Prostate gland (tissue), 2 donors: ENCODE results near the gene HYAL4. TPM values are rescaled to one million over a fixed set of nuclear protein-coding genes. Genes with fewer than 3 reads are reported as not detected.
A peak's percentile ranks its signal among the peaks of the same experiment; 100 is the strongest.
"Not testable (repeated sequence)": the region's sequence is repeated elsewhere in the genome, so short reads cannot be mapped to it uniquely, and the experiment has no call there.

Experiments used
- DNase-seq: peaks from one replicate; pipeline ENCODE4 v3.0.0-alpha.2; 2019; ENCODE audit warnings: low spot score
- H3K27ac ChIP-seq, 2 donors: fragments of 200-600 bp; sonication (generic); 2 replicates each; pipeline ENCODE4 v1.5.1; 2017 to 2019
- H3K27me3 ChIP-seq: fragments of 200-600 bp; sonication (generic); replicated peaks from 2 replicates; pipeline ENCODE4 v1.5.1; 2019; ENCODE audit not compliant: insufficient read depth
- H3K36me3 ChIP-seq, 2 donors: fragments of 200-600 bp; sonication (generic); 1 replicate in 1 of 2; 2 replicates in 1 of 2; pipeline versions ENCODE4 v1.5.1 to v1.8.1; 2017 to 2019
- H3K4me1 ChIP-seq: fragments of 200-600 bp; sonication (generic); replicated peaks from 2 replicates; pipeline ENCODE4 v1.5.1; 2019
- H3K4me3 ChIP-seq, 2 donors: fragments of 200-600 bp; sonication (generic); 2 replicates each; pipeline ENCODE4 v1.5.1; 2017 to 2019
- H3K9me3 ChIP-seq: fragments of 200-600 bp; sonication (generic); 2 replicates; pipeline ENCODE4 v1.5.1; 2017
- CTCF ChIP-seq, 4 experiments: fragments of 200-600 bp in 2 of 4; fragments of 450-650 bp in 2 of 4; sonication (generic) in 2 of 4; IDR thresholded peaks; 1 replicate in 3 of 4; 2 replicates in 1 of 4; pipeline ENCODE4 v1.5.1; 2016 to 2019; ENCODE audit warnings: antibody characterized with exemption in 4 of 4, mild to moderate bottlenecking in 2 of 4, moderate library complexity in 2 of 4
- POLR2A ChIP-seq: fragments of 450-650 bp; IDR thresholded peaks from one replicate; pipeline ENCODE4 v1.6.1; 2016; ENCODE audit warnings: antibody characterized with exemption, mild to moderate bottlenecking
- POLR2AphosphoS5 ChIP-seq: sonication (generic); formaldehyde crosslinking; IDR thresholded peaks from one replicate; pipeline ENCODE4 v1.6.1; 2017; ENCODE audit warnings: antibody characterized with exemption
- WGBS: methylation state at CpG from one replicate; pipeline ENCODE4 v1.1.5; 2018; 5-methylcytosine and 5-hydroxymethylcytosine counted together
- intact Hi-C: fragments of 100-400 bp; cut with DNase I; formaldehyde crosslinking; loops from one replicate; pipeline ENCODE4 v1.14.2; 2022
- total RNA-seq, 2 donors: library from RNA; depleted of rRNA; stranded (reverse); fragments of >200 nt; gene quantifications; one replicate each; pipeline ENCODE4 v1.1.0, GENCODE V29; 2016

HYAL4 gene
- total RNA-seq, 2 donors from 2014 or later: 1.6 TPM; not detected in 1

- no peaks in the 10 kb centered on the region for H3K36me3 ChIP-seq
- TF ChIP-seq POLR2AphosphoS5 (no peak), CTCF (IDR thresholded peaks at IDR 0.05) (no peak), POLR2A (no peak)
- H3K4me3 ChIP-seq: no peak overlapping the region
- H3K27me3 ChIP-seq: no peaks in the 10 kb centered on the region
- H3K4me1 ChIP-seq: no peaks in the 10 kb centered on the region
- no peak overlapping the region for H3K27ac ChIP-seq
- H3K9me3 ChIP-seq: no peaks in the 10 kb centered on the region
- intact Hi-C loops: no loop called here
- no peak for DNase-seq
Measured at GRCh38 chr7:123888192-123888591, 43.2 kb downstream of the HYAL4 start.

GRCh38 chr7:123894753-123895152 is 49.8 kb downstream of the HYAL4 start:
- H3K9me3 ChIP-seq, DNase-seq, H3K4me3 ChIP-seq, H3K36me3 ChIP-seq, H3K4me1 ChIP-seq, intact Hi-C loops, H3K27ac ChIP-seq, H3K27me3 ChIP-seq: not testable (repeated sequence)
- 95% methylated on average over 10 of the region's 10 CpGs for WGBS

- no peak for DNase-seq
- 16% methylated on average over 1 of the region's 1 CpG for WGBS
- no peak for TF ChIP-seq CTCF (IDR thresholded peaks at IDR 0.05)
- no peak for TF ChIP-seq POLR2AphosphoS5
- TF ChIP-seq POLR2A: no peak
- no peaks in the 10 kb centered on the region for H3K4me1 ChIP-seq
- no peak overlapping the region for H3K4me3 ChIP-seq
- intact Hi-C loops: no loop called here
- no peak overlapping the region for H3K27ac ChIP-seq
- H3K9me3 ChIP-seq: no peaks in the 10 kb centered on the region
- no peaks in the 10 kb centered on the region for H3K27me3 ChIP-seq
- H3K36me3 ChIP-seq: no peaks in the 10 kb centered on the region
Measured at GRCh38 chr7:123901101-123901500, 56.1 kb downstream of the HYAL4 start.

DNA sequence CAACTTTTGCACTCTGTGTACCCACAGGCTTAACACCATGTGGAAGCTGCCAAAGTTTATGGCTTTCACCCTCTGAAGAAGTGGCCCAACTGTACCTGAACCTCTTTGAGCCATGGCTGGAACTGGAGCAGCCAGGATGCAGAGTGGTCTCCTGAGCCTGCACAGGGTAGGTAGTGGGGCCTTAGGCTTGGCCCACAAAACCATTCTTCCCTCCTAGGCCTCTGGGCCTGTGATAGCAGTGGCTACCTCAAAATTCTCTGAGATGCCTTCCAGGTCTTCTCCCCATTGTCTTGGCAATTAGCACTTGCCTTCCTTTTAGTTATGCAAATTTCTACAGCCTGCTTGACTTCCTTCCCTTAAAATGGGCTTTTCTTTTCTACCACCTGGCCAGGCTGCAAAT is 60.7 kb downstream of the HYAL4 start:
- TF ChIP-seq CTCF (IDR thresholded peaks at IDR 0.05): no peak
- intact Hi-C loops: no loop called here

GRCh38 chr7:123916240-123916724 is 71.3 kb downstream of the HYAL4 start:
- DNase-seq: no peak
- intact Hi-C loops: no loop called here
- no peaks in the 10 kb centered on the region for H3K27me3 ChIP-seq
- no peaks in the 10 kb centered on the region for H3K4me1 ChIP-seq
- no peaks in the 10 kb centered on the region for H3K36me3 ChIP-seq
- no peaks in the 10 kb centered on the region for H3K9me3 ChIP-seq
- WGBS: 14% methylated on average over 2 of the region's 2 CpGs
- TF ChIP-seq POLR2A (no peak), CTCF (IDR thresholded peaks at IDR 0.05) (peak in 2 of 4 experiments; percentile 11 to 35)
- no peak overlapping the region for H3K27ac ChIP-seq
- H3K4me3 ChIP-seq: no peak overlapping the region

More for the DNA sequence above, 60.7 kb downstream of the HYAL4 start:
- Histone ChIP-seq H3K4me1 (no peaks in the 10 kb centered on the region), H3K36me3 (no peaks in the 10 kb centered on the region), H3K9me3 (no peaks in the 10 kb centered on the region), H3K4me3 (no peak overlapping the region), H3K27me3 (no peaks in the 10 kb centered on the region), H3K27ac (no peak overlapping the region)
- DNase-seq: no peak
